WTC11 (cell line): ENCODE measurements around the gene LRP11. TPM values are rescaled to one million over a fixed set of nuclear protein-coding genes. Genes with fewer than 3 reads are reported as not detected.

Experiments used
- ATAC-seq: fragments of 200-7000 bp; cut with Tn5 transposase; 2 replicates; pipeline ENCODE4 v1.10.0; 2021; ENCODE audit warnings: mild to moderate bottlenecking, moderate library complexity
- CTCF ChIA-PET: fragments of 300-600 bp; sonication (Branson Sonifier 250); formaldehyde crosslinking; loops from one replicate; lab custom pipeline; 2021; ENCODE audit warnings: antibody characterized with exemption; lab: Charles Lee
- POLR2A ChIA-PET: fragments of 350-600 bp; sonication (Branson Sonifier 250); formaldehyde crosslinking; loops from one replicate; lab custom pipeline; 2021; ENCODE audit warnings: antibody characterized with exemption; lab: Charles Lee
- DNase-seq: peaks from one replicate; pipeline ENCODE4 v3.0.0; 2021; ENCODE audit warnings: low spot score
- H3K27ac Mint-ChIP-seq: 2 replicates; pipeline ENCODE4 v1.8.0; 2021; ENCODE audit warnings: mixed read lengths
- H3K27me3 Mint-ChIP-seq: 2 replicates; pipeline ENCODE4 v1.8.0; 2021; ENCODE audit warnings: low read depth, mild to moderate bottlenecking, moderate library complexity, mixed read lengths
- H3K36me3 Mint-ChIP-seq: 2 replicates; pipeline ENCODE4 v1.8.0; 2021; ENCODE audit warnings: mixed read lengths
- H3K4me1 Mint-ChIP-seq: 2 replicates; pipeline ENCODE4 v1.8.0; 2022; ENCODE audit warnings: mixed read lengths
- H3K4me3 Mint-ChIP-seq: 2 replicates; pipeline ENCODE4 v1.8.0; 2021; ENCODE audit warnings: mild to moderate bottlenecking, moderate library complexity, mixed read lengths
- H3K9me3 Mint-ChIP-seq: 2 replicates; pipeline ENCODE4 v1.8.0; 2021; ENCODE audit warnings: mixed read lengths
- ATF1 ChIP-seq: sonication (generic); formaldehyde crosslinking; IDR thresholded peaks from 2 replicates; pipeline ENCODE4 v1.8.1; 2023; ENCODE audit warnings: mild to moderate bottlenecking, moderate library complexity, missing genetic modification reagents
- FOXK1 ChIP-seq: sonication (generic); formaldehyde crosslinking; IDR thresholded peaks from 2 replicates; pipeline ENCODE4 v1.8.0; 2022; ENCODE audit warnings: mild to moderate bottlenecking, moderate library complexity, missing genetic modification reagents
- FOXP1 ChIP-seq: sonication (generic); formaldehyde crosslinking; IDR thresholded peaks from 2 replicates; pipeline ENCODE4 v1.8.0; 2022; ENCODE audit warnings: missing genetic modification reagents, mild to moderate bottlenecking, moderate library complexity, borderline replicate concordance
- HMGA2 ChIP-seq: fragments of 250-450 bp; sonication (Bioruptor Pico); IDR thresholded peaks from 2 replicates; pipeline ENCODE4 v1.4.0; 2021; ENCODE audit warnings: mild to moderate bottlenecking, moderate library complexity
- JAZF1 ChIP-seq: fragments of 250-450 bp; sonication (Bioruptor Pico); IDR thresholded peaks from 2 replicates; pipeline ENCODE4 v1.9.0; 2021; ENCODE audit warnings: moderate library complexity, mild to moderate bottlenecking, inconsistent platforms
- JUN ChIP-seq: sonication (generic); formaldehyde crosslinking; IDR thresholded peaks from 2 replicates; pipeline ENCODE4 v1.8.0; 2023; ENCODE audit warnings: mild to moderate bottlenecking, missing genetic modification reagents
- MXD4 ChIP-seq: fragments of 250-450 bp; sonication (Bioruptor Pico); IDR thresholded peaks from 2 replicates; pipeline ENCODE4 v1.8.0; 2021; ENCODE audit warnings: mild to moderate bottlenecking, moderate library complexity, borderline replicate concordance
- MYBL2 ChIP-seq: sonication (generic); formaldehyde crosslinking; IDR thresholded peaks from 2 replicates; pipeline ENCODE4 v1.8.1; 2023; ENCODE audit warnings: mild to moderate bottlenecking, moderate library complexity, missing genetic modification reagents
- NFYB ChIP-seq: sonication (generic); formaldehyde crosslinking; conservative IDR thresholded peaks from 2 replicates; pipeline ENCODE4 v1.8.0; 2022; ENCODE audit warnings: low read depth, missing genetic modification reagents
- NR2C2 ChIP-seq: sonication (generic); formaldehyde crosslinking; IDR thresholded peaks from 2 replicates; pipeline ENCODE4 v1.8.0; 2022; ENCODE audit warnings: mild to moderate bottlenecking, missing genetic modification reagents
- SP1 ChIP-seq: sonication (generic); formaldehyde crosslinking; conservative IDR thresholded peaks from 2 replicates; pipeline ENCODE4 v1.8.1; 2022; ENCODE audit warnings: missing genetic modification reagents
- TP53 ChIP-seq: sonication (generic); formaldehyde crosslinking; IDR thresholded peaks from 2 replicates; pipeline ENCODE4 v1.8.1; 2023; ENCODE audit warnings: mild to moderate bottlenecking, missing genetic modification reagents
- ZBTB21 ChIP-seq: sonication (generic); formaldehyde crosslinking; IDR thresholded peaks from 2 replicates; pipeline ENCODE4 v1.8.1; 2023; ENCODE audit warnings: mild to moderate bottlenecking, missing genetic modification reagents, borderline replicate concordance
- ZNF121 ChIP-seq: sonication (generic); formaldehyde crosslinking; IDR thresholded peaks from 2 replicates; pipeline ENCODE4 v1.8.0; 2023; ENCODE audit warnings: missing genetic modification reagents
- ZNF138 ChIP-seq: sonication (generic); formaldehyde crosslinking; conservative IDR thresholded peaks from 2 replicates; pipeline ENCODE4 v1.8.1; 2022; ENCODE audit warnings: mild to moderate bottlenecking, moderate library complexity, missing genetic modification reagents
- ZNF232 ChIP-seq: sonication (generic); formaldehyde crosslinking; IDR thresholded peaks from 2 replicates; pipeline ENCODE4 v1.8.0; 2022; ENCODE audit warnings: mild to moderate bottlenecking, missing genetic modification reagents
- ZNF263 ChIP-seq: sonication (generic); formaldehyde crosslinking; IDR thresholded peaks from 2 replicates; pipeline ENCODE4 v1.8.1; 2022; ENCODE audit warnings: low read depth, mild to moderate bottlenecking, moderate library complexity, missing genetic modification reagents
- total RNA-seq: library from RNA; stranded (reverse); gene quantifications from 3 replicates; pipeline ENCODE4 v1.2.3, GENCODE V29; 2021
- TF ChIP-seq, protein P1 (sequence below): fragments of 250-450 bp; sonication (Bioruptor Pico); IDR thresholded peaks from 2 replicates; pipeline ENCODE4 v1.9.0; 2021; ENCODE audit warnings: mild to moderate bottlenecking
- TF ChIP-seq, protein P2 (sequence below): sonication (generic); formaldehyde crosslinking; IDR thresholded peaks from 2 replicates; pipeline ENCODE4 v1.8.1; 2023; ENCODE audit warnings: mild to moderate bottlenecking, moderate library complexity, missing genetic modification reagents
- TF ChIP-seq, protein P3 (sequence below): sonication (generic); formaldehyde crosslinking; conservative IDR thresholded peaks from 2 replicates; pipeline ENCODE4 v1.8.1; 2022; ENCODE audit warnings: mild to moderate bottlenecking, missing genetic modification reagents
- TF ChIP-seq, protein P4 (sequence below): sonication (generic); formaldehyde crosslinking; IDR thresholded peaks from 2 replicates; pipeline ENCODE4 v1.8.1; 2023; ENCODE audit warnings: mild to moderate bottlenecking, missing genetic modification reagents, moderate library complexity
- TF ChIP-seq, protein P5 (sequence below): sonication (generic); formaldehyde crosslinking; IDR thresholded peaks from 2 replicates; pipeline ENCODE4 v1.8.0; 2023; ENCODE audit warnings: missing genetic modification reagents
- TF ChIP-seq, protein P6 (sequence below): sonication (generic); formaldehyde crosslinking; IDR thresholded peaks from 2 replicates; pipeline ENCODE4 v1.8.1; 2023; ENCODE audit warnings: mild to moderate bottlenecking, missing genetic modification reagents

Gene LRP11
- total RNA-seq, 1 experiment from 2014 or later = 19.8 TPM

DNA sequence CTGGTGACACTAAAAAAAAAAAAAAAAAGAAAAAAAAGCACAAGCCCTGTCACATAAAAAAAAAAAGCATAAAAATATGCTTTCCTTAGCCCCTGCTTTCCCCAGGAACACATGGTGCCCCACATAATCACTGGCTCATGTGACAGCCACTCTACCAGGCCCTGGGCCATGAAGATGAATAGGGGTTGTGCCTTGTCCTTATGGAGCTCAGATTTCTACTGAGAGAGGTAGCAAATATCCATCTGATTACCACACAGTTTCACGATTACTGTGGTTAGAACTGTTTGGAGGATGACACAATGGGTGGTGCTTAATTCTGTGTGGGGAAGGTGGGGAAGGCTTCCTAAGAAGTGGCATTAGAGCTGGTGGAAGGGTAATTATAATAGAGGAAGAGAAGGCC lies 24.5 kb upstream of the LRP11 start:
- no peak for TF ChIP-seq SP1
- TF ChIP-seq, protein P1, sequence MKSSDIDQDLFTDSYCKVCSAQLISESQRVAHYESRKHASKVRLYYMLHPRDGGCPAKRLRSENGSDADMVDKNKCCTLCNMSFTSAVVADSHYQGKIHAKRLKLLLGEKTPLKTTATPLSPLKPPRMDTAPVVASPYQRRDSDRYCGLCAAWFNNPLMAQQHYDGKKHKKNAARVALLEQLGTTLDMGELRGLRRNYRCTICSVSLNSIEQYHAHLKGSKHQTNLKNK (CRISPR knock-in tag) = no peak
- no peak for TF ChIP-seq JAZF1 (CRISPR knock-in tag)
- TF ChIP-seq ATF1 (CRISPR knock-in tag) = no peak
- TF ChIP-seq, protein P2, sequence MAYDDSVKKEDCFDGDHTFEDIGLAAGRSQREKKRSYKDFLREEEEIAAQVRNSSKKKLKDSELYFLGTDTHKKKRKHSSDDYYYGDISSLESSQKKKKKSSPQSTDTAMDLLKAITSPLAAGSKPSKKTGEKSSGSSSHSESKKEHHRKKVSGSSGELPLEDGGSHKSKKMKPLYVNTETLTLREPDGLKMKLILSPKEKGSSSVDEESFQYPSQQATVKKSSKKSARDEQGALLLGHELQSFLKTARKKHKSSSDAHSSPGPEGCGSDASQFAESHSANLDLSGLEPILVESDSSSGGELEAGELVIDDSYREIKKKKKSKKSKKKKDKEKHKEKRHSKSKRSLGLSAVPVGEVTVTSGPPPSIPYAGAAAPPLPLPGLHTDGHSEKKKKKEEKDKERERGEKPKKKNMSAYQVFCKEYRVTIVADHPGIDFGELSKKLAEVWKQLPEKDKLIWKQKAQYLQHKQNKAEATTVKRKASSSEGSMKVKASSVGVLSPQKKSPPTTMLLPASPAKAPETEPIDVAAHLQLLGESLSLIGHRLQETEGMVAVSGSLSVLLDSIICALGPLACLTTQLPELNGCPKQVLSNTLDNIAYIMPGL (CRISPR knock-in tag) = no peak
- no peak for TF ChIP-seq ZNF263
- Mint-ChIP-seq H3K27ac (no peak overlapping the region), H3K36me3 (no peaks in the 10 kb centered on the region), H3K9me3 (no peaks in the 10 kb centered on the region), H3K4me3 (no peak overlapping the region), H3K27me3 (peaks cover 26% of the 10 kb centered on the region), H3K4me1 (0 out of 2 replicates have a peak, but pooled peaks cover 5% of the 10 kb centered on the region)
- ATAC-seq (no peak), DNase-seq (no peak)
- ChIA-PET CTCF (no interaction called here), POLR2A (no interaction called here)

DNA sequence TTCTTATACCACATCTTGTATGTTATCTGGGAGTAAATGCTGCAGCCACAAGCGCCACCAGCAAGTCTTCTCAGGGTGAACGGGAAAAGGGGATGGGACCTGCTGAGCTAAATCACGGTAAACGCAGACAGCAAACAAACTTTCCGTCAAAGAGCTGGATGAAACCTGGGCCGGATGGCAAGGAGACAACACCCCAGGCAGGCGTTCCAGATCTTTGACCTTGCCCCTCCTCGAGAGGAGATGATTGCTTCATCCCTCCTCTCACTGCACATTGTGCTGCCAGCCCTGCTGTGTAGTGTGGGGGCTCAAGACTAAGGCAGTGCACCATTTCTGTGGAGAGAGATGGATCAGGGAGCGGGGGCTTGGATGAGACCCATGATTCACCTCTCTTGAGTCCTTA lies 23.9 kb upstream of the LRP11 start:
- no peaks in the 10 kb centered on the region for H3K9me3 Mint-ChIP-seq
- TF ChIP-seq, protein P3, sequence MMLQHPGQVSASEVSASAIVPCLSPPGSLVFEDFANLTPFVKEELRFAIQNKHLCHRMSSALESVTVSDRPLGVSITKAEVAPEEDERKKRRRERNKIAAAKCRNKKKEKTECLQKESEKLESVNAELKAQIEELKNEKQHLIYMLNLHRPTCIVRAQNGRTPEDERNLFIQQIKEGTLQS (CRISPR knock-in tag) = no peak
- TF ChIP-seq MYBL2 (CRISPR knock-in tag) (no peak), HMGA2 (CRISPR knock-in tag) (no peak), ZNF232 (CRISPR knock-in tag) (no peak), FOXK1 (CRISPR knock-in tag) (no peak), ZNF138 (CRISPR knock-in tag) (no peak), FOXP1 (CRISPR knock-in tag) (no peak), ZNF121 (CRISPR knock-in tag) (no peak), MXD4 (CRISPR knock-in tag) (no peak), NR2C2 (no peak), ZBTB21 (CRISPR knock-in tag) (no peak), JUN (CRISPR knock-in tag) (no peak), TP53 (CRISPR knock-in tag) (no peak), NFYB (no peak)
- TF ChIP-seq, protein P4, sequence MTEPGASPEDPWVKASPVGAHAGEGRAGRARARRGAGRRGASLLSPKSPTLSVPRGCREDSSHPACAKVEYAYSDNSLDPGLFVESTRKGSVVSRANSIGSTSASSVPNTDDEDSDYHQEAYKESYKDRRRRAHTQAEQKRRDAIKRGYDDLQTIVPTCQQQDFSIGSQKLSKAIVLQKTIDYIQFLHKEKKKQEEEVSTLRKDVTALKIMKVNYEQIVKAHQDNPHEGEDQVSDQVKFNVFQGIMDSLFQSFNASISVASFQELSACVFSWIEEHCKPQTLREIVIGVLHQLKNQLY (CRISPR knock-in tag) = no peak
- TF ChIP-seq, protein P5, sequence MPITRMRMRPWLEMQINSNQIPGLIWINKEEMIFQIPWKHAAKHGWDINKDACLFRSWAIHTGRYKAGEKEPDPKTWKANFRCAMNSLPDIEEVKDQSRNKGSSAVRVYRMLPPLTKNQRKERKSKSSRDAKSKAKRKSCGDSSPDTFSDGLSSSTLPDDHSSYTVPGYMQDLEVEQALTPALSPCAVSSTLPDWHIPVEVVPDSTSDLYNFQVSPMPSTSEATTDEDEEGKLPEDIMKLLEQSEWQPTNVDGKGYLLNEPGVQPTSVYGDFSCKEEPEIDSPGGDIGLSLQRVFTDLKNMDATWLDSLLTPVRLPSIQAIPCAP (CRISPR knock-in tag) = no peak
- TF ChIP-seq, protein P1 (CRISPR knock-in tag) = no peak
- TF ChIP-seq, protein P6, sequence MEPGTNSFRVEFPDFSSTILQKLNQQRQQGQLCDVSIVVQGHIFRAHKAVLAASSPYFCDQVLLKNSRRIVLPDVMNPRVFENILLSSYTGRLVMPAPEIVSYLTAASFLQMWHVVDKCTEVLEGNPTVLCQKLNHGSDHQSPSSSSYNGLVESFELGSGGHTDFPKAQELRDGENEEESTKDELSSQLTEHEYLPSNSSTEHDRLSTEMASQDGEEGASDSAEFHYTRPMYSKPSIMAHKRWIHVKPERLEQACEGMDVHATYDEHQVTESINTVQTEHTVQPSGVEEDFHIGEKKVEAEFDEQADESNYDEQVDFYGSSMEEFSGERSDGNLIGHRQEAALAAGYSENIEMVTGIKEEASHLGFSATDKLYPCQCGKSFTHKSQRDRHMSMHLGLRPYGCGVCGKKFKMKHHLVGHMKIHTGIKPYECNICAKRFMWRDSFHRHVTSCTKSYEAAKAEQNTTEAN (CRISPR knock-in tag) = no peak
- TF ChIP-seq, all 79 proteins: peak for 0
- Mint-ChIP-seq H3K27me3 (peaks cover 26% of the 10 kb centered on the region), H3K27ac (no peak overlapping the region), H3K4me1 (0 out of 2 replicates have a peak, but pooled peaks cover 5% of the 10 kb centered on the region), H3K36me3 (no peaks in the 10 kb centered on the region), H3K4me3 (no peak overlapping the region)
- POLR2A ChIA-PET = no interaction called here
- ATAC-seq (no peak), DNase-seq (no peak)
- CTCF ChIA-PET = no interaction called here
